HG03575 (cell line): Measurements from ENCODE around the gene SLC9C2.
"Not testable (repeated sequence)": the region's sequence is repeated elsewhere in the genome, so short reads cannot be mapped to it uniquely, and the experiment has no call there.

Source experiments
- ATAC-seq: cut with Tn5 transposase; IDR thresholded peaks from one replicate; pipeline ENCODE4 v1.9.1; 2021; ENCODE audit not compliant: unreplicated experiment, insufficient number of reproducible peaks, low FRiP score; ENCODE audit errors: extremely low read depth

SLC9C2 gene

GRCh38 chr1:173532237-173532636 is 70.6 kb downstream of the SLC9C2 start:
- ATAC-seq, result no peak

GRCh38 chr1:173530795-173531693 is 71.8 kb downstream of the SLC9C2 start:
- ATAC-seq, result no peak

- ATAC-seq, result no peak
Measured at GRCh38 chr1:173529106-173529505, 73.8 kb downstream of the SLC9C2 start.

GRCh38 chr1:173527151-173527826 is 75.6 kb downstream of the SLC9C2 start:
- ATAC-seq, result no peak

GRCh38 chr1:173525926-173526325 is 76.9 kb downstream of the SLC9C2 start:
- ATAC-seq, result no peak

- ATAC-seq, result no peak
Measured at GRCh38 chr1:173523329-173523728, 79.5 kb downstream of the SLC9C2 start.

- ATAC-seq, result no peak
Measured at GRCh38 chr1:173520799-173521198, 82.1 kb downstream of the SLC9C2 start.

GRCh38 chr1:173514503-173514902 is 88.4 kb downstream of the SLC9C2 start:
- not testable (repeated sequence) for ATAC-seq

- ATAC-seq, result no peak
Measured at GRCh38 chr1:173509797-173510196, 93.1 kb downstream of the SLC9C2 start.

- no peak for ATAC-seq
Measured at GRCh38 chr1:173508541-173508940, 94.3 kb downstream of the SLC9C2 start.

- no peak for ATAC-seq
Measured at GRCh38 chr1:173507847-173508209, 95.0 kb downstream of the SLC9C2 start.

- no peak for ATAC-seq
Measured at GRCh38 chr1:173507205-173507846, 95.5 kb downstream of the SLC9C2 start.

GRCh38 chr1:173506437-173506836 is 96.4 kb downstream of the SLC9C2 start:
- ATAC-seq, result no peak

GRCh38 chr1:173505391-173505790 is 97.5 kb downstream of the SLC9C2 start:
- ATAC-seq, result no peak

- no peak for ATAC-seq
Measured at GRCh38 chr1:173504268-173504667, 98.6 kb downstream of the SLC9C2 start.

- ATAC-seq, result no peak
Measured at GRCh38 chr1:173503391-173503790, 99.5 kb downstream of the SLC9C2 start.

- no peak for ATAC-seq
Measured at GRCh38 chr1:173502104-173502503, 100.8 kb downstream of the SLC9C2 start.

GRCh38 chr1:173499729-173500128 is 103.1 kb downstream of the SLC9C2 start:
- ATAC-seq, result no peak

GRCh38 chr1:173496757-173497320 is 106.0 kb downstream of the SLC9C2 start:
- no peak for ATAC-seq
